T-helper 17 cell (primary cell): ENCODE measurements around the gene CERS2. TPM values are rescaled to one million over a fixed set of nuclear protein-coding genes. Genes with fewer than 3 reads are reported as not detected.

Source experiments
- ATAC-seq: fragments of 150-1000 bp; cut with Tn5 transposase; 2 replicates; pipeline ENCODE4 v1.10.0; 2021; ENCODE audit warnings: mild to moderate bottlenecking, moderate library complexity
- DNase-seq, 3 donors: peaks; one replicate each; pipeline versions ENCODE4 v3.0.0 to v3.0.0-alpha.2; 2020 to 2021
- H3K9me3 ChIP-seq: one replicate; pipeline ENCODE4 v1.7.0; 2013; ENCODE audit warnings: low read length, mild to moderate bottlenecking; ENCODE audit not compliant: control insufficient read depth, poor library complexity, severe bottlenecking
- H3K27ac Mint-ChIP-seq: one replicate; pipeline ENCODE4 v1.8.0; 2022; ENCODE audit warnings: mild to moderate bottlenecking, moderate library complexity, mixed read lengths
- H3K27me3 Mint-ChIP-seq: one replicate; pipeline ENCODE4 v1.8.0; 2022; ENCODE audit warnings: mixed read lengths
- H3K36me3 Mint-ChIP-seq: one replicate; pipeline ENCODE4 v1.8.0; 2022; ENCODE audit warnings: low read depth, mixed read lengths
- H3K4me1 Mint-ChIP-seq: one replicate; pipeline ENCODE4 v1.8.0; 2022; ENCODE audit warnings: mild to moderate bottlenecking, mixed read lengths
- H3K4me3 Mint-ChIP-seq: one replicate; pipeline ENCODE4 v1.8.0; 2022; ENCODE audit warnings: mild to moderate bottlenecking, moderate library complexity, mixed read lengths
- total RNA-seq, 4 donors: library from RNA in 2 of 4; stranded (reverse) in 2 of 4; gene quantifications; one replicate each; pipeline ENCODE4 v1.2.3 and lab custom pipeline; 2022 to 2026

The CERS2 gene
- total RNA-seq, 2 donors from 2014 or later = 108 to 142 TPM

DNA sequence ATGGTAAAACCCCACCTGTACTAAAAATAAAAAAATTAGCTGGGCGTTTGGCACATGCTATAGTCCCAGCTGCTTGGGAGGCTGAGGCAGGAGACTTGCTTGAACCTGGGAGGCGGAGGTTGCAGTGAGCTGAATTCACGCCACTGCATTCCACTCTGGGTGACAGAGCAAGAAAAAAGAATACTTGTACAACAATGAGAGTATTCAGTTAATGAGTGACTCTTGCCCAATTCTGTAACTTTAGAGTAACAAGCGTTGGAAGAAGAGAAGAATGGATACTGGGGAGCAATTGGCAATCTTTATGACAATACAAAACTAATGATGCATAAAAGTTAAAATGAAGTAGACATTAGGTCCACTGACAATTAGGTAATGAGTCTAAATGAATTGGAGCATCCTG lies 18.0 kb upstream of the CERS2 start:
- Mint-ChIP-seq H3K36me3 (peaks cover 3% of the 10 kb centered on the region), H3K27me3 (no peaks in the 10 kb centered on the region), H3K4me3 (no peak overlapping the region), H3K27ac (no peak overlapping the region), H3K4me1 (peaks cover 6% of the 10 kb centered on the region)
- no peak for DNase-seq
- H3K9me3 ChIP-seq = no peaks in the 10 kb centered on the region
- no peak for ATAC-seq

DNA sequence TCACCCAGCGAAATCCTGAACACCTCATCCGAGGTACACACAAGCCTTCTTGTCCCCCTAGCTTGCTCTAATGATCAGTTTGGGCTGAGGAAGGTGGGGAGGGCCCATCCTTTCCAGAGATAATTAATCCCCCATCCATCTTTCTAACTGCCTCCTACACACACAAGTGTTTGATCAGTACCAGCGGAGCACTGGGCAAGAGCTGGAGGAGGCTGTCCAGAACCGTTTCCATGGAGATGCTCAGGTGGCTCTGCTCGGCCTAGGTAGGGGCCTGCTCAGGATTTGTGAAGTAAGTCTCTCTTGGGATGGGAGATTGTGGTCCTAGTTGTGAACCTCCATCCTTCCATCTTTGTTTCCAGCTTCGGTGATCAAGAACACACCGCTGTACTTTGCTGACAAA lies 13.3 kb upstream of the CERS2 start:
- Mint-ChIP-seq H3K27me3 (no peaks in the 10 kb centered on the region), H3K4me1 (peaks cover 6% of the 10 kb centered on the region), H3K36me3 (no peaks in the 10 kb centered on the region), H3K27ac (no peak overlapping the region), H3K4me3 (no peak overlapping the region)
- ATAC-seq = no peak
- H3K9me3 ChIP-seq = no peaks in the 10 kb centered on the region
- DNase-seq = no peak

DNA sequence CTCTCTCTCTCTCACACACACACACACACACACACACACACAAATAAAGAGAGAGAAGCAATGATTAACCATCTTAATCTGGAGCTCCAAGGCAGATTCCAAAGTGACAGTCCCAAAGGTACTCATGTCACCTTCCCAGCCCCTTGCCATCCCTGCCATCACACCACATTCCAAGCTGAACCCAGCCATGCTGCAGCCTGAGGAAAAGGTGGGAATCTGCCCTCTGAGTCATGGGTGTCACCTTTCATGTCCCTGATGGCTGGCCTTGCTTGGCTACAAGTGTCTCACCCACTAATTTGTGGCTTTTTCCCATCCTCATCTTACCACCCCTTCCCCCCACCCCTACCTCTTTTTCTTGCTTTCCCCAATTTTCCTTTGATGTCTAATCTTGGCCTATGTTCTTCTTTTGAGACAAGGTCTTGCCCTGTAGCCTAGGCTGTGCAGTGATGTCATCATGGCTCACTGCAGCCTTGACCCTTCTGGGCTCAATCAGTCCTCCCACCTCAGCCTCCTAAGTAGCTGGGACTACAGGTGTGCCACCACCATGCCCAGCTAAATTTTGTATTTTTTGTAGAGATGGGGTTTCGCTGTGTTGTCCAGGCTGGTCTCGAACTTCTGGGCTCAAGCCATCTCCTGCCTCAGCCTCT lies 10.7 kb upstream of the CERS2 start:
- ATAC-seq (no peak), DNase-seq (no peak)
- no peaks in the 10 kb centered on the region for H3K9me3 ChIP-seq
- no peaks in the 10 kb centered on the region for H3K27me3 Mint-ChIP-seq
- H3K4me1 Mint-ChIP-seq = peaks cover 6% of the 10 kb centered on the region
- H3K36me3 Mint-ChIP-seq = no peaks in the 10 kb centered on the region
- H3K4me3 Mint-ChIP-seq = no peak overlapping the region
- no peak overlapping the region for H3K27ac Mint-ChIP-seq

DNA sequence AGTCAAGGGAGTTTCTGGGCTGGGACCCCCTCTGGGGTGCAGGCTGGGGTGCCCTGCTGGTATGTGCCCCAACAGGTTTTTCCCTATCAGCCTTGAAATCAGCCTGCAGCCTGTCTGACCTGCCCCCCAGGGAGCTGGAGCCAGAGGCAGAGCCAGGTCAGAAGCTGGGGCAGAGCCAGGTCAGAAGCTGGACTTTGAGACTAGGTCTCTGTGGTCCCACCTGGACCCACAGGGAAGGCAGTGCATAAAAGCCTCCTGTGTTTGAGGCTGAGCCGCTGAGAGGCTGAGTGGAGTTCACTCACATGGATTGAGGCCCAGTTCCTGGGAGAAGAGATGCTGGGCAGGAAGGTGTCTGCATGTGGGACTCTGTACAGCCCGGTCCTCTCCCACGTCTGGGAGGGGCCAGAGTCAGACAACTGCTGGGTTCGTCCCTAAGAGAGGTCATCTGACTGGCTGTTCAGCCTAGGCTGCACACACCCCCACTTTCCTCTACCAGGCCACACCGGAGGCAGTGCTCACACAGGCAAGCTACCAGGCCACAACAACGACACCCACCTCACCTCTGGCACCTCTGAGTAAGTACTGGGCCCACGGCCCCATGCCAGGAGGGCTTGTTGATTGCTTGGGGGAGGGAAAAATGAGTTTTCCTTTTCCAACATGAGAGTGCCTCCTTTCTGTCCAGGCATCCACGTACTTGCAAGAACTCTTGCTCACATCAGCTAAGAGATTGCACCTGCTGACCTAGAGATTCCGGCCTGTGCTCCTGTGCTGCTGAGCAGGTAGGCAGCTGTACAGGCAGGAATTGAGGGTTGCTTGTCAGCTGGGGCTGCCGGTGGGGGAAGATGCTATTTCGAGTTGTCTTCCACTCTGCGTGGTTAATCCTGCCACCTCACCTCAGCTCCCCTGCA lies 7.4 kb upstream of the CERS2 start, which contains the start of gene ANXA9:
Gene ANXA9 (plus strand): TSS at position 488 of the 908 bp plus-strand sequence. CDS start 814 bp downstream, outside the sequence.
- Mint-ChIP-seq H3K27me3 (no peaks in the 10 kb centered on the region), H3K4me3 (no peak within 1 kb of the TSS), H3K36me3 (no peaks in the 10 kb centered on the region), H3K4me1 (peaks cover 14% of the 10 kb centered on the region), H3K27ac (no peak within 1 kb of the TSS)
- no peaks in the 10 kb centered on the region for H3K9me3 ChIP-seq
- no peak for ATAC-seq
- no peak for DNase-seq

GRCh38 chr1:150981177-150981804 lies 6.7 kb upstream of the CERS2 start:
- H3K4me1 Mint-ChIP-seq = peaks cover 22% of the 10 kb centered on the region
- H3K36me3 Mint-ChIP-seq = no peaks in the 10 kb centered on the region
- no peaks in the 10 kb centered on the region for H3K9me3 ChIP-seq
- no peaks in the 10 kb centered on the region for H3K27me3 Mint-ChIP-seq
- no peak for ATAC-seq
- no peak overlapping the region for H3K4me3 Mint-ChIP-seq
- no peak for DNase-seq
- no peak overlapping the region for H3K27ac Mint-ChIP-seq

DNA sequence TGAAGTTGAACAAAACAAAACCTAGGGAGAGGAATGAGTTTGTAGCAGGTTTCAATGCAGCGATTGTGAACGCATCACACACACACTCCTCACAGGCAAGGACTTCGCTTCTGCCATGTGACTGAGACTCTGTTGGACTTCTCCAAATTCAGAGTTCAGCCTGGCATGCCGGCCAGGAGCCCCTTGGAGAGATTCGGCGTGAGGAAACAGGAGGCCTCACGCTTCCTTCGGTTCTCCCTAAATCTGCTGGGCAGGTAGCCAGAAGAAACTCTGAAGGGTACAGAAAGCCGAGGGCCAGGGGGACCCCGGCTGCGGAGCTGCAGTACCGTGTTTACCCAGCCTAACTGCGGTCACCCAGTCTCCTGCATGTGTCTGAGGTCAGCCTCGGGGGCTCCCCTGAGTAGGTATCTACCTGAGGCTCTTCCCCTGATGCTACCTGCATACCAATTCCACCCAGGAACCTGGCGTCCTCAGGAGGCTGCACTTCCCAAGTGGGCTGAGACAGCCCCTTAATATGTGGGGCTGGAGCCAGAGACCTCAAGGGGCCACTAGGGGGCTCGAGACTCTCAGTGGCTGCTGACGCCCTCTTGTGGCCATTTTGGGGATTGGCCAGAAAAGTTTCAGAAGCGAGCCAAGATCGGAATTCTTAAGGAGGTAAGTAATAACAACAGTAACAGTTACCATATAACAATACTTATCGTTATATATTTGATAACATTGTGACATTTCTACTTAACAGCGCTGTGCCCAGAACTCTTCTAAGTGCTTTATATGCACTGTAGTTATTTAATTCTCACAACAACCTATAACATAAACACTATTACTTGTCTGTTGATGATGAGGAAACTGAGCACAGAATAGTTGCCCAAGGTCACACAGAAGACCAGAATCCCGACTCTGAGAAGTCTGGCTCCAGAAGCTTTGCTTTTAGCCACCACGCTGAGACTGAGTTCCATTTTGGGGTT lies 4.7 kb upstream of the CERS2 start:
- peaks cover 23% of the 10 kb centered on the region for H3K4me1 Mint-ChIP-seq
- H3K36me3 Mint-ChIP-seq = no peaks in the 10 kb centered on the region
- H3K9me3 ChIP-seq = no peaks in the 10 kb centered on the region
- no peaks in the 10 kb centered on the region for H3K27me3 Mint-ChIP-seq
- H3K27ac Mint-ChIP-seq = peak overlapping the region; percentile 92
- ATAC-seq = peak; percentile 64
- H3K4me3 Mint-ChIP-seq = peak overlapping the region; percentile 69
- peak; percentile 72 to 90 (median 73) for DNase-seq

DNA sequence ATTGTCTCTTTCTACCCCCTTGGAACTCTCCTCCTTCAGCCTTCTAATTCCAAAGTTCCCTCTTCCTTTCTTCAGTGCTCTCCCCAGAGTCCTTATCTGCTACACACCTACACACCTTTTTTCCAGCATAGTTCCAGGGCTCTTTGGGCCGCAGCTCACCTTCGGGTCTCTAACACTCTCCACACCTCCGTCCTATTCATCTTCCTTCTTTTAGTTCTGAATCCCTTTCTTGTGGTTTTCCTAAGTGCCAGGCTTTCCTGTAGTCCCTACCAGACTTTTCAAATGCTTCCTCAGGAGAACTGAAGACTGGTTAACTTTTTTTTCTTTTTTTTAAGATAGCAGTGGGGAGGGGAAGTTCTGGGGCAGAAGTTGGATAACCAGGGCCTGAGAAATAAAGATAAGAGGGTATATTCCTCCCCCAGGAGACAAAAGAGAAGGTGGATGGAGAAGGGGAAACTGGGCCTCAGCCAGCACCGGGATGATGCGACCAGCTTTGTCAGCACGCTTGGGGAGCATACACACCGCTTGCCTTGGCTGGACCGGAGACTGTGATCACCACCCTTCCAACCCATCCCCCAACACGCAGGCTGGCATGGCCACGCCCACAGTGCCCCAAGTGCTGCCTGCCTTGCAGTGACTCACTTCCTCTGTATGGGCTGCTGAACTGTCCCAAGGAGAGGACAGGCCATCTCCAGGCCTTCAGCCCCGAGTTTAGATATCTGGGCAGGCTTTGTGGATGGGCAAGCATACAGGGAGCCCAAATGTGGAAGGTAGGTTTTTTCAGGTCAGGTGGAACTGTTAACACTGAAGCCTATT lies 2.5 kb upstream of the CERS2 start:
- no peaks in the 10 kb centered on the region for H3K27me3 Mint-ChIP-seq
- peak; percentile 42 to 63 (median 56) for DNase-seq
- H3K4me1 Mint-ChIP-seq = peaks cover 37% of the 10 kb centered on the region
- no peaks in the 10 kb centered on the region for H3K36me3 Mint-ChIP-seq
- peak; percentile 38 for ATAC-seq
- H3K9me3 ChIP-seq = no peaks in the 10 kb centered on the region
- peak overlapping the region; percentile 78 for H3K4me3 Mint-ChIP-seq
- H3K27ac Mint-ChIP-seq = peak overlapping the region; percentile 92

GRCh38 chr1:150976401-150976821 lies 1.8 kb upstream of the CERS2 start:
- ATAC-seq (no peak), DNase-seq (no peak)
- H3K27ac Mint-ChIP-seq = peak overlapping the region; percentile 92
- no peaks in the 10 kb centered on the region for H3K27me3 Mint-ChIP-seq
- no peaks in the 10 kb centered on the region for H3K9me3 ChIP-seq
- peaks cover 43% of the 10 kb centered on the region for H3K4me1 Mint-ChIP-seq
- peak overlapping the region; percentile 78 for H3K4me3 Mint-ChIP-seq
- no peaks in the 10 kb centered on the region for H3K36me3 Mint-ChIP-seq

- Mint-ChIP-seq H3K27ac (peak overlapping the region; percentile 88), H3K4me1 (peaks cover 53% of the 10 kb centered on the region), H3K27me3 (no peaks in the 10 kb centered on the region), H3K4me3 (peak overlapping the region; percentile 90), H3K36me3 (no peaks in the 10 kb centered on the region)
- ATAC-seq (peak; percentile 55), DNase-seq (peak in 2 of 3 donors; percentile 18 to 45)
- no peaks in the 10 kb centered on the region for H3K9me3 ChIP-seq
Observed at GRCh38 chr1:150973836-150974579, 627 bp downstream of the CERS2 start.

- peak overlapping the region; percentile 88 for H3K27ac Mint-ChIP-seq
- peaks cover 55% of the 10 kb centered on the region for H3K4me1 Mint-ChIP-seq
- ATAC-seq (no peak), DNase-seq (no peak)
- H3K9me3 ChIP-seq = no peaks in the 10 kb centered on the region
- peaks cover 3% of the 10 kb centered on the region for H3K36me3 Mint-ChIP-seq
- H3K4me3 Mint-ChIP-seq = peak overlapping the region; percentile 90
- H3K27me3 Mint-ChIP-seq = no peaks in the 10 kb centered on the region
Observed at GRCh38 chr1:150973258-150973835, 1.3 kb downstream of the CERS2 start.

DNA sequence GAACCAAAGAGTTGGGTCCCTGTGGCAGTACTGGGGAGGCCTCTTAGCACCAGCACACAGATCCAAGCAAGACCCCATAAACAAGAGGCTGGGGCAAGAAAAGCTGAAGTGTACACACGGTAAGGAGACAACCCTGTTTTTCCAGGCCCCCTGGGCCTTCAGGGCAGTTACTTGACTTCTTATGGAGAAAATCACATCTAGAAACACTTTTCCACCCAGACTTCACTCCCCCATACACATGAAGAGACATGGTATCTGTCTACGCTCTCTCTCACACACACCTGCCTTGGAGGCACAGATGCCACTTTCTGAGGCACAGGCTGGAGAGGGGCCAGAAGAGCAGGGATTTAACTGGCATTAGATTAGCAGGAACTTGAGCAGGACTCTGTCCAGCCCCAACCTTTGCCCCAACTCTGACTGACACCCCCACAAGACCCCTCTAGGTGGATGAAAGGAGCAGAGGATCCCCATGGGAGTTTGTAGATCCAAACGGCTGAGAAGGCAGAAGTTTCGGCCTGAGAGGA lies 2.2 kb downstream of the CERS2 start:
- peaks cover 9% of the 10 kb centered on the region for H3K36me3 Mint-ChIP-seq
- ATAC-seq (no peak), DNase-seq (no peak)
- no peaks in the 10 kb centered on the region for H3K27me3 Mint-ChIP-seq
- H3K4me3 Mint-ChIP-seq = peak overlapping the region; percentile 90
- peak overlapping the region; percentile 88 for H3K27ac Mint-ChIP-seq
- H3K9me3 ChIP-seq = no peaks in the 10 kb centered on the region
- H3K4me1 Mint-ChIP-seq = peaks cover 56% of the 10 kb centered on the region
